ENCODE data around the gene EBPL.

EBPL gene

GRCh38 chr13:49652355-49653305, 38.7 kb downstream of the EBPL start:
- Histone ChIP-seq H3K4me3 (ENCODE audit: low read depth, low read length) (no peak overlapping the region), H4K91ac (ENCODE audit: low read depth, low read length) (no peak overlapping the region), H2AK5ac (ENCODE audit: low read length) (no peak overlapping the region), H4K8ac (ENCODE audit: low read depth, low read length) (no peak overlapping the region), H2BK5ac (ENCODE audit: low read depth, low read length, poor library complexity) (no peak overlapping the region), H3K4me2 (ENCODE audit: low read length) (no peak overlapping the region), H3K79me1 (ENCODE audit: low read length) (no peaks in the 10 kb centered on the region), H3K4ac (ENCODE audit: low read depth, low read length) (no peak overlapping the region), H2BK120ac (ENCODE audit: insufficient read depth, low read length, poor library complexity) (no peak overlapping the region), H3K4me1 (ENCODE audit: control insufficient read depth in 1 of 2, insufficient read depth in 2 of 2, low read length in 2 of 2) (no peaks in the 10 kb centered on the region), H3K23ac (ENCODE audit: low read length) (no peak overlapping the region), H3K79me2 (ENCODE audit: control insufficient read depth, insufficient read depth, low read length, poor library complexity) (no peaks in the 10 kb centered on the region), H3K18ac (ENCODE audit: low read length) (no peak overlapping the region), H3K27me3 (ENCODE audit: insufficient read depth, low read length) (no peaks in the 10 kb centered on the region), H3K9me3 (ENCODE audit: insufficient read depth, low read depth, low read length) (no peaks in the 10 kb centered on the region), H3K9ac (ENCODE audit: low read length) (no peak overlapping the region), H3K27ac (ENCODE audit: low read depth, low read length) (no peak overlapping the region), H2AFZ (ENCODE audit: insufficient read depth, low read length, poor library complexity) (no peak overlapping the region), H2BK12ac (ENCODE audit: low read length) (no peak overlapping the region), H3K36me3 (ENCODE audit: control insufficient read depth in 1 of 2, insufficient read depth in 2 of 2, low read length in 2 of 2) (no peaks in the 10 kb centered on the region), H3K14ac (ENCODE audit: low read length) (no peak overlapping the region), H4K12ac (ENCODE audit: low read depth, low read length) (no peak overlapping the region)
- WGBS (ENCODE audit: extremely low coverage, insufficient coverage, insufficient read length), result no CpG with 5 or more reads among the region's 16 CpGs
- peak; percentile 14 to 61 for DNase-seq

GRCh38 chr13:49651570-49652354, 39.5 kb downstream of the EBPL start:
- H3K23ac ChIP-seq (ENCODE audit: low read length), result no peak overlapping the region
- no peak overlapping the region for H3K27ac ChIP-seq (ENCODE audit: low read depth, low read length)
- H3K9me3 ChIP-seq (ENCODE audit: insufficient read depth, low read depth, low read length), result no peaks in the 10 kb centered on the region
- no peak overlapping the region for H3K4ac ChIP-seq (ENCODE audit: low read depth, low read length)
- H3K79me2 ChIP-seq (ENCODE audit: control insufficient read depth, insufficient read depth, low read length, poor library complexity), result no peaks in the 10 kb centered on the region
- H3K4me2 ChIP-seq (ENCODE audit: low read length), result no peak overlapping the region
- no peaks in the 10 kb centered on the region for H3K4me1 ChIP-seq (ENCODE audit: control insufficient read depth in 1 of 2, insufficient read depth in 2 of 2, low read length in 2 of 2)
- no peak overlapping the region for H2BK5ac ChIP-seq (ENCODE audit: low read depth, low read length, poor library complexity)
- no peak overlapping the region for H3K18ac ChIP-seq (ENCODE audit: low read length)
- H3K27me3 ChIP-seq (ENCODE audit: insufficient read depth, low read length), result no peaks in the 10 kb centered on the region
- no peak overlapping the region for H3K14ac ChIP-seq (ENCODE audit: low read length)
- H2AFZ ChIP-seq (ENCODE audit: insufficient read depth, low read length, poor library complexity), result no peak overlapping the region
- no peak overlapping the region for H2AK5ac ChIP-seq (ENCODE audit: low read length)
- no peak overlapping the region for H4K91ac ChIP-seq (ENCODE audit: low read depth, low read length)
- no peak overlapping the region for H3K9ac ChIP-seq (ENCODE audit: low read length)
- no peaks in the 10 kb centered on the region for H3K79me1 ChIP-seq (ENCODE audit: low read length)
- no peak overlapping the region for H4K8ac ChIP-seq (ENCODE audit: low read depth, low read length)
- no peak overlapping the region for H4K12ac ChIP-seq (ENCODE audit: low read depth, low read length)
- DNase-seq, result no peak
- no CpG with 5 or more reads among the region's 17 CpGs for WGBS (ENCODE audit: extremely low coverage, insufficient coverage, insufficient read length)
- no peak overlapping the region for H3K4me3 ChIP-seq (ENCODE audit: low read depth, low read length)
- H2BK120ac ChIP-seq (ENCODE audit: insufficient read depth, low read length, poor library complexity), result no peak overlapping the region
- H3K36me3 ChIP-seq (ENCODE audit: control insufficient read depth in 1 of 2, insufficient read depth in 2 of 2, low read length in 2 of 2), result no peaks in the 10 kb centered on the region
- no peak overlapping the region for H2BK12ac ChIP-seq (ENCODE audit: low read length)

- H3K14ac ChIP-seq (ENCODE audit: low read length), result no peak overlapping the region
- H2AFZ ChIP-seq (ENCODE audit: insufficient read depth, low read length, poor library complexity), result no peak overlapping the region
- H2BK12ac ChIP-seq (ENCODE audit: low read length), result no peak overlapping the region
- no peak overlapping the region for H4K8ac ChIP-seq (ENCODE audit: low read depth, low read length)
- H3K23ac ChIP-seq (ENCODE audit: low read length), result no peak overlapping the region
- no peak overlapping the region for H4K91ac ChIP-seq (ENCODE audit: low read depth, low read length)
- no peaks in the 10 kb centered on the region for H3K27me3 ChIP-seq (ENCODE audit: insufficient read depth, low read length)
- WGBS (ENCODE audit: extremely low coverage, insufficient coverage, insufficient read length), result no CpG with 5 or more reads among the region's 2 CpGs
- DNase-seq, result no peak
- no peak overlapping the region for H3K27ac ChIP-seq (ENCODE audit: low read depth, low read length)
- H3K9ac ChIP-seq (ENCODE audit: low read length), result no peak overlapping the region
- no peak overlapping the region for H2BK120ac ChIP-seq (ENCODE audit: insufficient read depth, low read length, poor library complexity)
- no peak overlapping the region for H4K12ac ChIP-seq (ENCODE audit: low read depth, low read length)
- no peak overlapping the region for H2AK5ac ChIP-seq (ENCODE audit: low read length)
- no peaks in the 10 kb centered on the region for H3K36me3 ChIP-seq (ENCODE audit: control insufficient read depth in 1 of 2, insufficient read depth in 2 of 2, low read length in 2 of 2)
- no peak overlapping the region for H3K4me3 ChIP-seq (ENCODE audit: low read depth, low read length)
- H3K79me2 ChIP-seq (ENCODE audit: control insufficient read depth, insufficient read depth, low read length, poor library complexity), result no peaks in the 10 kb centered on the region
- H3K18ac ChIP-seq (ENCODE audit: low read length), result no peak overlapping the region
- no peaks in the 10 kb centered on the region for H3K79me1 ChIP-seq (ENCODE audit: low read length)
- H3K4me2 ChIP-seq (ENCODE audit: low read length), result no peak overlapping the region
- no peak overlapping the region for H2BK5ac ChIP-seq (ENCODE audit: low read depth, low read length, poor library complexity)
- no peaks in the 10 kb centered on the region for H3K9me3 ChIP-seq (ENCODE audit: insufficient read depth, low read depth, low read length)
- H3K4me1 ChIP-seq (ENCODE audit: control insufficient read depth in 1 of 2, insufficient read depth in 2 of 2, low read length in 2 of 2), result no peaks in the 10 kb centered on the region
- H3K4ac ChIP-seq (ENCODE audit: low read depth, low read length), result no peak overlapping the region
Measured at GRCh38 chr13:49649963-49650312, 41.3 kb downstream of the EBPL start.

GRCh38 chr13:49649244-49649962, 41.9 kb downstream of the EBPL start:
- H3K36me3 ChIP-seq (ENCODE audit: control insufficient read depth in 1 of 2, insufficient read depth in 2 of 2, low read length in 2 of 2), result no peaks in the 10 kb centered on the region
- no peaks in the 10 kb centered on the region for H3K4me1 ChIP-seq (ENCODE audit: control insufficient read depth in 1 of 2, insufficient read depth in 2 of 2, low read length in 2 of 2)
- peak in 1 of 2 donors; percentile 55 for DNase-seq
- no peaks in the 10 kb centered on the region for H3K27me3 ChIP-seq (ENCODE audit: insufficient read depth, low read length)
- H3K18ac ChIP-seq (ENCODE audit: low read length), result no peak overlapping the region
- H2BK120ac ChIP-seq (ENCODE audit: insufficient read depth, low read length, poor library complexity), result no peak overlapping the region
- no peak overlapping the region for H3K4ac ChIP-seq (ENCODE audit: low read depth, low read length)
- no peak overlapping the region for H3K27ac ChIP-seq (ENCODE audit: low read depth, low read length)
- H3K14ac ChIP-seq (ENCODE audit: low read length), result no peak overlapping the region
- no peak overlapping the region for H4K91ac ChIP-seq (ENCODE audit: low read depth, low read length)
- no peaks in the 10 kb centered on the region for H3K79me2 ChIP-seq (ENCODE audit: control insufficient read depth, insufficient read depth, low read length, poor library complexity)
- H2AFZ ChIP-seq (ENCODE audit: insufficient read depth, low read length, poor library complexity), result no peak overlapping the region
- H2BK5ac ChIP-seq (ENCODE audit: low read depth, low read length, poor library complexity), result no peak overlapping the region
- no peak overlapping the region for H2BK12ac ChIP-seq (ENCODE audit: low read length)
- H3K9me3 ChIP-seq (ENCODE audit: insufficient read depth, low read depth, low read length), result no peaks in the 10 kb centered on the region
- no peak overlapping the region for H2AK5ac ChIP-seq (ENCODE audit: low read length)
- no CpG with 5 or more reads among the region's 5 CpGs for whole genome bisulfite sequencing (ENCODE audit: extremely low coverage, insufficient coverage, insufficient read length)
- no peaks in the 10 kb centered on the region for H3K79me1 ChIP-seq (ENCODE audit: low read length)
- no peak overlapping the region for H4K12ac ChIP-seq (ENCODE audit: low read depth, low read length)
- H3K4me3 ChIP-seq (ENCODE audit: low read depth, low read length), result no peak overlapping the region
- no peak overlapping the region for H4K8ac ChIP-seq (ENCODE audit: low read depth, low read length)
- H3K9ac ChIP-seq (ENCODE audit: low read length), result no peak overlapping the region
- no peak overlapping the region for H3K4me2 ChIP-seq (ENCODE audit: low read length)
- H3K23ac ChIP-seq (ENCODE audit: low read length), result no peak overlapping the region
